Activated CD8-positive, alpha-beta memory T cell treated with anti-CD3 and anti-CD28 coated beads, Interleukin-2, amount 10 ng/mL, durations not matched to agents 7 days and 5 days (primary cell): ENCODE measurements around the gene MRPS17. TPM values are rescaled to one million over a fixed set of nuclear protein-coding genes. Genes with fewer than 3 reads are reported as not detected.

ENCODE experiments used
- ATAC-seq: fragments of 150-1000 bp; cut with Tn5 transposase; one replicate; pipeline ENCODE4 v1.10.0; 2021; ENCODE audit warnings: moderate library complexity
- CTCF ChIA-PET: fragments of 350-600 bp; sonication (Branson Sonifier 250); formaldehyde crosslinking; loops from one replicate; lab custom pipeline; 2021; ENCODE audit warnings: antibody characterized with exemption; lab: Charles Lee
- DNase-seq: peaks from one replicate; pipeline ENCODE4 v3.0.0-alpha.2; 2020
- H3K27ac Mint-ChIP-seq: one replicate; pipeline ENCODE4 v1.8.0; 2021; ENCODE audit warnings: mild to moderate bottlenecking, mixed read lengths
- H3K27me3 Mint-ChIP-seq: one replicate; pipeline ENCODE4 v1.8.0; 2021; ENCODE audit warnings: mixed read lengths
- H3K36me3 Mint-ChIP-seq: one replicate; pipeline ENCODE4 v1.8.0; 2021; ENCODE audit warnings: mild to moderate bottlenecking, mixed read lengths
- H3K4me1 Mint-ChIP-seq: one replicate; pipeline ENCODE4 v1.8.0; 2021; ENCODE audit warnings: mixed read lengths
- H3K4me3 Mint-ChIP-seq: one replicate; pipeline ENCODE4 v1.8.0; 2021; ENCODE audit warnings: mild to moderate bottlenecking, moderate library complexity, mixed read lengths
- H3K9me3 Mint-ChIP-seq: one replicate; pipeline ENCODE4 v1.8.0; 2022; ENCODE audit warnings: low read depth, mixed read lengths
- total RNA-seq, 2 experiments: library from RNA; stranded (reverse); gene quantifications; one replicate each; pipeline ENCODE4 v1.2.3, GENCODE V29; 2021

Gene MRPS17
- total RNA-seq, 2 experiments from 2014 or later, result 14.3 to 20.3 TPM

DNA sequence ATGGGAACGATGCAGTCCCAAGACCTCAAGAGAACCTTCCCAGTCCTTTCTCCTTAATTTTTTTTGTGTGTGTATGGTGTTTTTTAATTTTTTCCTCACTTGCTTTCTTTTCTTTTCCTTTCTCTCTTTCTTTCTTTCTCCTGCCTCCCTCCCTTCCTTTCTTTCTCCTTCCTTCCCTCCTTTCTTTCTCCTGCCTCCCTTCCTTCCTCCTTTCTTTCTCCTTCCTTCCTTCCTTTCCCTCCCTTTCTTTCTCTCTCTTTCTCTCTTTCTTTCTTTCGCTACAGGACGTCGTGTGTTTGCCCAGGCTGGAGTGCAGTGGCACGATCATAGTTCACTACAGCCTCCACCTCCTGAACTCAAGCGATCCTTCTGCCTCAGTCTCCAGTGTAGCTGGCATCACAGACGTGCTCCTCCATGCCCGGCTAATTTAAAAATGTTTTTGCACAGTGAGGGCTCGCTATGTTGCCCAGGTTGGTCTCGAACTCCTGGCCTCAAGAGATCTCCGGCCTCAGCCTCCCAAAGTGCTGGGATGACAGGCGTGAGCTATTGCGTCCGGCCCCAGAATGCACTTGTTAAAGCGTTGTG, 12.0 kb downstream of the MRPS17 start:
- Mint-ChIP-seq H3K9me3 (no peaks in the 10 kb centered on the region), H3K27me3 (no peaks in the 10 kb centered on the region), H3K4me1 (peaks cover 25% of the 10 kb centered on the region), H3K36me3 (peaks cover 5% of the 10 kb centered on the region), H3K4me3 (peak overlapping the region; percentile 68), H3K27ac (peak overlapping the region; percentile 73)
- CTCF ChIA-PET, result interaction anchor here (0.6 to 2.2 kb wide), 12 partner anchors 8 to 324 kb away, joined by 3 to 19 read pairs (median 4); partner anchors contain the start of genes CCT6A, PSPH, SUMF2 and ZNF713
- ATAC-seq, result no peak
- no peak for DNase-seq

DNA sequence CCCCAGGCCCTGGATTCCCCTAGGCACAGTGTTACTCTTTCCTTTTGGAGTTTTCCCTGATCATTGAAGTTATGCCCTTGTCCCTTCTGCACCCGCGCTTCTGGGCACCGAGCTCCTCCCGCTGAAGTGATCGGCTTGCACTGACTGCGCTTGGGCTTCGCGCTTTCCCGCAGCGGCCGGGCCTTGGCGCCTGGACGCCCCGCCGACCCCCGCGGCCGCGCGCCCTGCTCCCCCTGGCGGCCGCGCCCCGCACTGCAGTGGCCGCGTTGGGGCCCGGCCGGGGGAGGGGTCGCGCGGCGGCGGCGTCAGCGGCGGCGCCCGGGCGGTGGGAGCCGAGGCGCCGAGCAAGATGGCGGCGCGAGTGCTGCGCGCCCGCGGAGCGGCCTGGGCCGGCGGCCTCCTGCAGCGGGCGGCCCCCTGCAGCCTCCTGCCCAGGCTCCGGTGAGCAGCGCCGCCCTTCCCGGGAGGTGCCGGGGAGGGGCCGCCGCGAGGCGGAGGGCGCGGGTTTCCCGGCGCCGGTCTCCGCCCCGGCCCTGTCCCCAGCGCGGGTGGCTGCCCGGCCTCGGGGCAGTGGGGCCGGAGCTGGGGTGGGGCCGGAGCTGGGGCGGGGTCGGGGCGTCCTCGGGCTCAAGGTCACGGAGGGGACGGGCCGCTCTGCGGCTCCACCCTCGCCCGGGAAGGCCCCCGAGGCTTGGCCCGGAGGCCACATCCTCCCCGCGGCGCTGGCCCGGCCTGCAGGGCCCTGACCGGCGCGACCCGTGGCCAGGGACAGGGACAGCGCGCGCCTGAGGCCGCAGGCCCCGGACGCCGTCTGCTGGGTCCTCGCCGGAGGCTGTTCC, 12.8 kb downstream of the MRPS17 start, which contains the start of gene NIPSNAP2:
Gene NIPSNAP2, plus strand, starts transcription at position 325 of the 839 bp plus-strand sequence. Its CDS starts 25 bp downstream, at position 350.
- H3K36me3 Mint-ChIP-seq, result peaks cover 8% of the 10 kb centered on the region
- H3K4me1 Mint-ChIP-seq, result peaks cover 31% of the 10 kb centered on the region
- H3K27ac Mint-ChIP-seq, result peak within 1 kb of the TSS; percentile 80
- DNase-seq (peak; percentile 59), ATAC-seq (peak; percentile 88)
- CTCF ChIA-PET, result interaction anchor here (0.6 to 2.2 kb wide), 14 partner anchors 9 to 371 kb away, joined by 3 to 19 read pairs (median 4); partner anchors contain the start of genes CCT6A, PSPH, SUMF2 and ZNF713
- no peaks in the 10 kb centered on the region for H3K27me3 Mint-ChIP-seq
- H3K9me3 Mint-ChIP-seq, result no peaks in the 10 kb centered on the region
- peak within 1 kb of the TSS; percentile 75 for H3K4me3 Mint-ChIP-seq

DNA sequence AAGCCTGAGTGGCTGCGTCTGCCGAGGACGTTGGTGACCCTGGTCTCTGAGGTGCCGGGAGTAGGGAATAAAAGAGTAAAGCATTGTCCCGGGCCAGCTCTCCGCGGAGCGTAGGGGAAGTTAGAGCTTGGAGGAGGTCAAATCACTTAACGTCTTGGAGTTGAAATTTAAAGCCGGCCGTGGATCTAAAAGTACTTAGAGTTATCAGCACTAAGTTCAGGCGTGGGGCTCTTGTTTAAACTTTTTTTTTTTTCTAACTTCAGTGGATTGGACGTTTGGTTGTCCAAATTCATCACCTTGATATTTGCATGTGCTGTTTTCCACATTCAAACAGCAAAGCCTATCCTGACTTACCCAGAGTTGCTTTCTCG, 13.4 kb downstream of the MRPS17 start:
- Mint-ChIP-seq H3K36me3 (peaks cover 11% of the 10 kb centered on the region), H3K4me3 (peak overlapping the region; percentile 75), H3K27ac (peak overlapping the region; percentile 80), H3K27me3 (no peaks in the 10 kb centered on the region), H3K4me1 (peaks cover 33% of the 10 kb centered on the region), H3K9me3 (no peaks in the 10 kb centered on the region)
- CTCF ChIA-PET, result interaction anchor here (1.0 to 2.2 kb wide), 7 partner anchors 9 to 371 kb away, joined by 3 to 19 read pairs (median 8); partner anchors contain the start of genes CCT6A, PSPH and SUMF2
- no peak for ATAC-seq
- no peak for DNase-seq

DNA sequence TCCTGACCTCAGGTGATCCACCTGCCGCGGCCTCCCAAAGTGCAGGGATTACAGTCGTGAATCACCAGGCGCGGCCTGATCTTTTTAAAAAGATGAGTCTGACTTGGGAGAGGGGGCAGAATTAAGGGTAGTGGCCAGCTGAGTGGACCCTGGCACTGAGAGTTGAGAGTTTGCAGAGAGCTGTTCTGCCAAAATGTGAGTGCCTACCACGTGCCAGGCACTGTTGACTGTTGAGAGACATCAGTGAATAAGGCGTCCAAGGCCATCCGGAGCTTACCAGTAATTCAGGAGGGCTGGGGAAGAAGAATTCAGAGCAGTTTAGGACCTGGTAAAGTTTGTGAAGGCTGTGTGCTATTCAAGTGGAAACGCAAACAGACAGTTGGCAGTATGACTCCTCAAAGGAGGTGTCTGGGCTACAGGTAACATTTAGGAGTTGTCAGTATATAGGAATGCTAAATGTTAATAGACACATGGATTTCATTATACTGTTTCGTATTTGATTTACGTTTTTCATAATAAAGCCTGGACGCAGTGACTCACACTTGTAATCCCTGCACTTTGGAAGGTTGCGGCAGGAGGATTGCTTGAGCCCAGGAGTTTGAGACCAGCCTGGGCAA, 14.2 kb downstream of the MRPS17 start:
- Mint-ChIP-seq H3K27ac (no peak overlapping the region), H3K27me3 (no peaks in the 10 kb centered on the region), H3K4me3 (peak overlapping the region; percentile 7), H3K36me3 (peaks cover 12% of the 10 kb centered on the region), H3K4me1 (peaks cover 34% of the 10 kb centered on the region), H3K9me3 (no peaks in the 10 kb centered on the region)
- DNase-seq (no peak), ATAC-seq (no peak)
- CTCF ChIA-PET, result interaction anchor here (1.6 kb wide), 1 partner anchor 108 kb away, joined by 4 read pairs; no protein-coding TSS in a partner anchor

DNA sequence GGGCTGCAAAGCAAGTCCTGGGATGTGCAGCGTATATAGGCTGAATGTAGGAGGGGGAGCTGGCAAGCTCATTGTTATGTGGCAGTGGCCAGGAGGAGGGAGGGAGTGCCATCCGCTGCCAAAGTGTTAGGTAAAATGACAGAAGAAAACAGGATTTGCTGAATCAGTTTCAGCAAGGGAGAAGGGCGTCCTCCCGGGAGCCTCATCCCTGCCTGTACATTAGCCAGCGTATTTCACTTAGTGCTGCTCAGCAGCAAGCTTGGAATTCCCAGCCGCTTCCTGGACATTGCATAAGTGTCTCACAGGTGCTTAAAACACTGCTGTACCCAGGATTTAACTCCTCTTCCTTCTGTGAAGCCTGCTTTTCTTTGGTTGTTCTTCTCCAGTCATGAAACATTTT, 15.2 kb downstream of the MRPS17 start:
- Mint-ChIP-seq H3K27ac (no peak overlapping the region), H3K36me3 (peaks cover 12% of the 10 kb centered on the region), H3K27me3 (no peaks in the 10 kb centered on the region), H3K4me1 (peaks cover 34% of the 10 kb centered on the region), H3K4me3 (no peak overlapping the region), H3K9me3 (no peaks in the 10 kb centered on the region)
- CTCF ChIA-PET, result interaction anchor here (1.6 kb wide), 1 partner anchor 107 kb away, joined by 4 read pairs; no protein-coding TSS in a partner anchor
- ATAC-seq (no peak), DNase-seq (no peak)

DNA sequence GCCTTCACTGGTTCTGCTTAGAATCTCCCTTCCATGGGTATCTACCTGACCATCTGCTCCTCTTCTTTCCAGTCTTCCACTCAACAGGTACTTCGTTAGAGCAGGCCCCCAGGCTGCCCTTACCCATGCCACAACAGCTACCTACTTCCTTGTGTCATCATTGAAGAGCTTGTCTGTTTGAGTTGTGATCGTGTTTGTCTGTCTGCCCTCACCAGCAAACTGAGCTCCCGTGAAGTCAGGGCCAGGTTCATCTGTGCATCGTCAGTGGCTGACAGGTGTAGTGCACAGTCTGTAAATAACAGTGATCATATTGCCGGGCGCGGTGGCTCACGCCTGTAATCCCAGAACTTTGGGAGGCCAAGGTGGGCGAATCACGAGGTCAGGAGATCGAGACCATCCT, 17.7 kb downstream of the MRPS17 start:
- Mint-ChIP-seq H3K4me3 (no peak overlapping the region), H3K9me3 (no peaks in the 10 kb centered on the region), H3K4me1 (peaks cover 18% of the 10 kb centered on the region), H3K36me3 (peaks cover 12% of the 10 kb centered on the region), H3K27ac (no peak overlapping the region), H3K27me3 (no peaks in the 10 kb centered on the region)
- DNase-seq, result no peak
- CTCF ChIA-PET, result no interaction called here
- ATAC-seq, result no peak

DNA sequence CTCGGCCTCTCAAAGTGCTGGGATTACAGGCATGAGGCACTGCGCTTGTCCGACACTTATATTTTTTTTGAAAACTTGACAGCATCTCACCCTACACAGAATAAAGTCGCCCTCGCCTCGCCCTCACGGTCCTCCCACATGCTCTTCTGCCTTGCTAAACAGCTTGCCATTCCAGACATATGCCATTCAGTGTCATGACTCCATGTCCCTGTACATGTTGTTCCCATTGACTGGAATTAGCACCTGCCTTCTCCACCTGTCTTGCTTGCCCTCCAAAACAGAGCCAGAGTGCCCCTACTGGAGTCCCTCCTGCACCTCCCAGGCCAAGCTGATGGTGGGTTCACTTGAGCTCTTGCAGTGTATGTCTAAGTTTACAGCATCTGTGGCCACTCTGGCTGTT, 18.9 kb downstream of the MRPS17 start:
- DNase-seq (no peak), ATAC-seq (no peak)
- Mint-ChIP-seq H3K27ac (no peak overlapping the region), H3K9me3 (no peaks in the 10 kb centered on the region), H3K4me3 (no peak overlapping the region), H3K36me3 (peaks cover 12% of the 10 kb centered on the region), H3K4me1 (peaks cover 13% of the 10 kb centered on the region), H3K27me3 (no peaks in the 10 kb centered on the region)
- CTCF ChIA-PET, result no interaction called here

DNA sequence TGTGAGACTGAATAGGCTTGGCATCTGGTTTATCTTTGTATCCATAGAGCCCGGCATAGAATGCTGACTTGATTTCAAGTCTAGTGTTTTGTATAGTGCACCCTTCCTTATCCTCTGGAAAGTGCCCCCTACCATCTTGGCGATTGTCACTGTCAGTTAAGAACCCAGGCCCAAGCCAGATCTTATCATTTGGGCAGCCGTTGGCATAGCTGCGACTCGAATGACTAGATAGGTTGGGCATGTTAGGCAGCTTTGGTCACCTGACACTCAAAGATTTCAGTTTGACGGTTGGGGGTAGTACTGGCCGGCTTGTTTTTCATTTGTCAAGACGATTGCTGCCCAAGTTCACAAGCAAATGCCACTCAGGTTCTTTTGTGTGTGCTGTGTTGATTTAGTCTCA, 19.3 kb downstream of the MRPS17 start:
- no peaks in the 10 kb centered on the region for H3K27me3 Mint-ChIP-seq
- peaks cover 11% of the 10 kb centered on the region for H3K4me1 Mint-ChIP-seq
- H3K27ac Mint-ChIP-seq, result no peak overlapping the region
- CTCF ChIA-PET, result no interaction called here
- DNase-seq (no peak), ATAC-seq (no peak)
- H3K9me3 Mint-ChIP-seq, result no peaks in the 10 kb centered on the region
- no peak overlapping the region for H3K4me3 Mint-ChIP-seq
- peaks cover 10% of the 10 kb centered on the region for H3K36me3 Mint-ChIP-seq

DNA sequence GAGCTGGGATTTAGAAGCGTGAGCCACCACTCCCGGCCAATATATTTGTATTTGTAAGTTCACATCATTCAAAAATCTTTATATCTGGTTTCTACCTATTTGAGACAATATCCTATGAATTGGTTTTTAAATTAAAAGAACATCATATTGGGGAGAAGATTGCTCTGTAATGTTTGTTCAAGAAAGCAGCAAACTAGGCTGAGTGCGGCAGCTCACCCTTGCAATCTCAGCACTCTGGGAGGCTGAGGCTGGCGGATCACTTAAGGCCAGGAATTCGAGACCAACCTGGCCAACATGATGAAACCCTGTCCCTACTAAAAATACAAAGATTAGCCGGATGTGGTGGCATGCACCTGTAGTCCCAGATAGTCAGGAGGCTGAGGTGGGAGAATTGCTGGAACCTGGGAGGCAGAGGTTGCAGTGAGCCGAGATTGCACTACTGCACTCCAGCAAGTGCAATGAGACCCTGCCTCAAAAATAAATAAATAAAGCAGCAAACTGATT, 22.1 kb downstream of the MRPS17 start:
- Mint-ChIP-seq H3K4me1 (peaks cover 9% of the 10 kb centered on the region), H3K36me3 (peaks cover 12% of the 10 kb centered on the region), H3K9me3 (no peaks in the 10 kb centered on the region), H3K27me3 (no peaks in the 10 kb centered on the region), H3K4me3 (no peak overlapping the region), H3K27ac (no peak overlapping the region)
- DNase-seq, result no peak
- CTCF ChIA-PET, result interaction anchor here (1.9 kb wide), 1 partner anchor 10 kb away, joined by 4 read pairs; the partner anchor contains the start of gene NIPSNAP2
- no peak for ATAC-seq

DNA sequence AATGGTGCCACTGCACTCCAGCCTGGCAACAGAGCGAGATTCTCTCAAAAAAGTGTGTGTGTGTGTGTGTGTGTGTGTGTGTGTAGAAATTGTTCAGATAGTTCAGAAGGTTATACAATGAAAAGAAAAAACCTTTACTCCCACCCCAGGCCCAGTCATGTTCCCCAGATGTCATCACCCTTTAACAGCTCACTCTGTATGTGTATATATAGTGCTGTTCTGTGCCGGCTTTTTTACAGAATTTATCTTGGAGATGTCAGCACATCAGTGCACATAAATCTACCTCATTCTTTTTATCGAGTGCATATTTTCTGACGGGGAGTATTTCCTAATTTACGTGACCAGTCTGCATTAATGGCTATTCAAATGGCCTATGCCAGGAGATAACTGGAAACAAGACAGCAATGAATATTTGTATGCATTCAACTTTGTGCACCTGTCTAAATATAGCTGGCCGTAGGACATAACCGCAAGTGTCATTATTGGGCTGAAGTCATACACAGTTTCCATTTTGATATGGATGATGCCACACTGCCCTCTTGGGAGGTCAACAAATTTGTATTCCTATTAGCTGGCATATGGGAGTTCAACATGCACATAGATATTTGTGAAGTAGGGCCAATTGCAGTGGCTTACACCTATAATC, 24.4 kb downstream of the MRPS17 start:
- ATAC-seq, result no peak
- CTCF ChIA-PET, result interaction anchor here (0.8 to 1.1 kb wide), 2 partner anchors 12 to 335 kb away, joined by 3 to 4 read pairs; partner anchors contain the start of gene NIPSNAP2
- no peak overlapping the region for H3K27ac Mint-ChIP-seq
- H3K36me3 Mint-ChIP-seq, result peaks cover 15% of the 10 kb centered on the region
- no peaks in the 10 kb centered on the region for H3K9me3 Mint-ChIP-seq
- H3K27me3 Mint-ChIP-seq, result no peaks in the 10 kb centered on the region
- no peaks in the 10 kb centered on the region for H3K4me1 Mint-ChIP-seq
- no peak for DNase-seq
- H3K4me3 Mint-ChIP-seq, result no peak overlapping the region

DNA sequence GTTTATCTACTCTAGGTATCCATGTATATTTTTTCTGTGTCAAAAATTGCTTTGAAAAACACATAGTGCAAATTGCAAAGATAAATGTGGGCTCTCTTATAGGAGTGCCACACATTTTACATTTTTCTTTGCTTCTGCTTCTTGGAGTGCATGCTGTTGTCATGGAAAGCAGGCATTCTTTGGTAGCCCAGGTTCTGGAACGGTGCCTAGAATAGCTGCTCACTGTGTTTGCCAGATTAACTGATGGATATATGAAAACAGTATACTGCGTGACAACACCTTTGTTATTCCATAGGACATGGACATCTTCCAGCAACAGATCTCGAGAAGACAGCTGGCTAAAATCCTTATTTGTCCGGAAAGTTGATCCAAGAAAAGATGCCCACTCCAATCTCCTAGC, 26.2 kb downstream of the MRPS17 start:
- ATAC-seq, result no peak
- Mint-ChIP-seq H3K27ac (no peak overlapping the region), H3K4me1 (no peaks in the 10 kb centered on the region), H3K9me3 (no peaks in the 10 kb centered on the region), H3K36me3 (peaks cover 20% of the 10 kb centered on the region), H3K27me3 (no peaks in the 10 kb centered on the region), H3K4me3 (no peak overlapping the region)
- CTCF ChIA-PET, result interaction anchor here (2.2 kb wide), 1 partner anchor 96 kb away, joined by 6 read pairs; no protein-coding TSS in a partner anchor
- no peak for DNase-seq

DNA sequence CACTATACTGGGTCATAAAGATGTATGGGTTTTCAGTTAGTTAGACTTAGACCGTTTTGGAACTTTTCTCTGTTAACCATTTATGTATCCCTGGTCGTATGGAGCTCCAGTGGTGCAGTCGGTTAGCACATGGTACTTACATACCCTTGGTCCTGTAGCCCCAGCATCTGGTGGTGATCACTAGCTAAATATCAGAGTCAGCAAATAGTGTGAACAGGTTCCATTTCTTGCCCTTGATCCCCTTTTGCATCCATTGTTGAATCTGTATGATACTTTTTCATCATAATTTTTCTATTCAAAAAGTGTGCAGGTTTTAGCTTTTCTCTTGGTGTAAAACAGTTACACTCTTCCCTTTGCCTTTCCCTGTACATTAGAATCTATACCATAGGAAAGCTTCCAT, 28.6 kb downstream of the MRPS17 start:
- DNase-seq, result no peak
- Mint-ChIP-seq H3K27me3 (no peaks in the 10 kb centered on the region), H3K4me1 (no peaks in the 10 kb centered on the region), H3K27ac (no peak overlapping the region), H3K36me3 (peaks cover 28% of the 10 kb centered on the region), H3K4me3 (no peak overlapping the region), H3K9me3 (no peaks in the 10 kb centered on the region)
- CTCF ChIA-PET, result interaction anchor here (0.9 kb wide), 1 partner anchor 9 kb away, joined by 3 read pairs; no protein-coding TSS in a partner anchor
- ATAC-seq, result no peak
